ENCODE results near the gene CELSR3. TPM values are rescaled to one million over a fixed set of nuclear protein-coding genes. Genes with fewer than 3 reads are reported as not detected.
A peak's percentile ranks its signal among the peaks of the same experiment; 100 is the strongest.

The CELSR3 gene
- total RNA-seq, 1 experiment from 2014 or later: 23.9 TPM

DNA sequence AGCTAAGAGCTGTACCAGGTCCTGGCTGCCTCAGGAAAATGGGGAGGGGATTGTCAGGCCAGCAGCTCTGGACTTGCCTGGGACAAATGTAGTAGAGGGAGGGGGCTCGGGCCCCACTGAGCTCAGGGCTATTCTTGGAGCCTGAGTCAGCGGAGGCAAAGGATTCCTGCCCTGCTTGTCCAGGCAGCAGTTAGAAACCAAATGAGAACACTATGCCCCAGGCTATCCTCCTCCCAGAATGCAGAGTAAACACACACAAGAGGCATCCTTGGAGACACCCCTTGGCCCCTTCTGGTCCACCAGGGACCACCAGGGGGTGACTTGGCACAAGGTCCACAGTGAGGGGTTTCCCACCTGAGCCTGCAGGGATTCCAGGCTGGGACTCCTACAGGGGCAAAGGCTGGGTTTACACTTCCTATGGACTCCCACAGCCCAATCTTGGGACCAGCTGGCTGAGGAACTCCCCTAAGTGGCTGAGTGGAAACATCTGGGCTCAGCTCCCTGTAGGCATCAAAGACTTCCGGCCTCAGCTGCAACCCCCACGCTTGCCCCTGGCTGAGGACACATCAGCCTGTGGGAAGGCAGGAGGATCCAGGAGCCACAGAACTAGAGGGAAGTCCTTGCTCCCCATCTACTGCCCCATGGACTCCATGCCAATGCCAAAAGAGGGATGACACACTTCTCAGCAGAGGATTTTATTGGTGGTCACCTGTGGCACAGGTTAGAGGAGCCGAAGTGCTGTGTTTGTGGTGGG is 64.2 kb downstream of the CELSR3 start:
- no peaks in the 10 kb centered on the region for H3K27me3 ChIP-seq (ENCODE audit: insufficient read depth, low read length)
- no peak overlapping the region for H2BK120ac ChIP-seq (ENCODE audit: low read depth, low read length, poor library complexity, severe bottlenecking)
- no peaks in the 10 kb centered on the region for H3K79me1 ChIP-seq (ENCODE audit: insufficient read depth, low read depth, low read length, poor library complexity, severe bottlenecking)
- Mint-ChIP-seq H3K4me1 (peaks cover 12 to 21% of the 10 kb centered on the region in 2 experiments), H3K36me3 (ENCODE audit: insufficient read depth in 1 of 3, low read depth in 3 of 3) (peaks cover 42 to 68% (median 45%) of the 10 kb centered on the region in 3 experiments), H3K9me3 (no peaks in the 10 kb centered on the region), H3K27me3 (ENCODE audit: low read depth) (no peaks in the 10 kb centered on the region), H3K4me3 (no peak overlapping the region), H3K27ac (peak overlapping the region in 2 of 3 experiments; percentile 48 to 63; a peak in 1 of 7 replicates)
- no peak overlapping the region for H2BK20ac ChIP-seq (ENCODE audit: low read depth, low read length, poor library complexity, severe bottlenecking)
- no CpG with 5 or more reads among the region's 5 CpGs for WGBS (ENCODE audit: extremely low coverage, insufficient read length, low lambda C conversion rate)
- H2AFZ ChIP-seq (ENCODE audit: low read length): no peak overlapping the region
- TF ChIP-seq, protein P1, sequence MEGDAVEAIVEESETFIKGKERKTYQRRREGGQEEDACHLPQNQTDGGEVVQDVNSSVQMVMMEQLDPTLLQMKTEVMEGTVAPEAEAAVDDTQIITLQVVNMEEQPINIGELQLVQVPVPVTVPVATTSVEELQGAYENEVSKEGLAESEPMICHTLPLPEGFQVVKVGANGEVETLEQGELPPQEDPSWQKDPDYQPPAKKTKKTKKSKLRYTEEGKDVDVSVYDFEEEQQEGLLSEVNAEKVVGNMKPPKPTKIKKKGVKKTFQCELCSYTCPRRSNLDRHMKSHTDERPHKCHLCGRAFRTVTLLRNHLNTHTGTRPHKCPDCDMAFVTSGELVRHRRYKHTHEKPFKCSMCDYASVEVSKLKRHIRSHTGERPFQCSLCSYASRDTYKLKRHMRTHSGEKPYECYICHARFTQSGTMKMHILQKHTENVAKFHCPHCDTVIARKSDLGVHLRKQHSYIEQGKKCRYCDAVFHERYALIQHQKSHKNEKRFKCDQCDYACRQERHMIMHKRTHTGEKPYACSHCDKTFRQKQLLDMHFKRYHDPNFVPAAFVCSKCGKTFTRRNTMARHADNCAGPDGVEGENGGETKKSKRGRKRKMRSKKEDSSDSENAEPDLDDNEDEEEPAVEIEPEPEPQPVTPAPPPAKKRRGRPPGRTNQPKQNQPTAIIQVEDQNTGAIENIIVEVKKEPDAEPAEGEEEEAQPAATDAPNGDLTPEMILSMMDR (conservative IDR thresholded peaks at IDR 0.05): no peak
- H2AK5ac ChIP-seq (ENCODE audit: insufficient read length, low read length): no peak overlapping the region
- no peak overlapping the region for H3K56ac ChIP-seq (ENCODE audit: insufficient read length, low read depth, low read length)
- H2BK5ac ChIP-seq (ENCODE audit: insufficient read length, low read length): no peak overlapping the region
- no peaks in the 10 kb centered on the region for H4K20me1 ChIP-seq (ENCODE audit: control insufficient read depth, insufficient read depth, insufficient read length)
- no peak overlapping the region for H3T11ph ChIP-seq (ENCODE audit: low read length)
- H3K4me1 ChIP-seq (ENCODE audit: insufficient read depth, low read length): no peaks in the 10 kb centered on the region
- no peak overlapping the region for H4K8ac ChIP-seq (replicated peaks; ENCODE audit: insufficient read length, low read depth, low read length)
- H3K4ac ChIP-seq (ENCODE audit: low read depth, low read length): no peak overlapping the region
- no peak overlapping the region for H3K23ac ChIP-seq (ENCODE audit: insufficient read length, low read depth, low read length)
- H4K5ac ChIP-seq (ENCODE audit: insufficient read length, low read depth, low read length): no peak overlapping the region
- no peaks in the 10 kb centered on the region for H3K9me3 ChIP-seq (ENCODE audit: control insufficient read depth, low read depth, low read length)
- H3K27ac ChIP-seq (ENCODE audit: insufficient read length, low read depth, low read length): no peak overlapping the region
- H3K23me2 ChIP-seq (ENCODE audit: insufficient read length, low read depth, low read length, poor library complexity, severe bottlenecking): no peaks in the 10 kb centered on the region
- no peak overlapping the region for H3K9ac ChIP-seq (ENCODE audit: extremely low read depth, insufficient read length, low read length)
- H2BK15ac ChIP-seq (ENCODE audit: low read depth, low read length): no peak overlapping the region
- no peak overlapping the region for H3K14ac ChIP-seq (ENCODE audit: insufficient read depth, low read length)
- no peak for DNase-seq
- no peak overlapping the region for H3K4me2 ChIP-seq (ENCODE audit: insufficient read depth, insufficient read length, low read length)
- no peak overlapping the region for H3K18ac ChIP-seq (ENCODE audit: insufficient read length, low read depth, low read length)
- no peaks in the 10 kb centered on the region for H3K79me2 ChIP-seq (ENCODE audit: insufficient read depth, low read length)
- no peak overlapping the region for H4K91ac ChIP-seq (ENCODE audit: insufficient read length, low read depth, low read length)
- no peak overlapping the region for H2BK12ac ChIP-seq (ENCODE audit: insufficient read length, low read depth, low read length)

All from H9 (cell line).